Common myeloid progenitor, CD34-positive (primary cell): ENCODE data around the gene EPB41L2.
"Not testable (repeated sequence)": the region's sequence is repeated elsewhere in the genome, so short reads cannot be mapped to it uniquely, and the experiment has no call there.

Experiments
- CTCF ChIA-PET: fragments of 350-600 bp; sonication (Branson Sonifier 250); formaldehyde crosslinking; loops from one replicate; lab custom pipeline; 2021; ENCODE audit warnings: antibody characterized with exemption; lab: Charles Lee
- POLR2A ChIA-PET: fragments of 350-600 bp; sonication (Branson Sonifier 250); formaldehyde crosslinking; loops from one replicate; lab custom pipeline; 2021; ENCODE audit warnings: antibody characterized with exemption; lab: Charles Lee
- DNase-seq, 3 donors: peaks; one replicate each; pipeline versions ENCODE4 v3.0.0 to v3.0.0-alpha.2; 2013
- H3K27ac ChIP-seq, 2 experiments: 1 replicate in 1 of 2; 2 replicates in 1 of 2; pipeline ENCODE4 v1.7.0; 2013; ENCODE audit warnings: inconsistent platforms in 2 of 2, low read length in 2 of 2, mild to moderate bottlenecking in 2 of 2, low read depth in 1 of 2, moderate library complexity in 1 of 2; ENCODE audit not compliant: severe bottlenecking in 2 of 2, insufficient read depth in 1 of 2, poor library complexity in 1 of 2
- H3K27me3 ChIP-seq, 5 experiments: replicated peaks in 2 of 5; 1 replicate in 3 of 5; 2 replicates in 2 of 5; pipeline versions ENCODE4 v1.6.1 to v1.7.0; 2013; ENCODE audit warnings: low read length in 4 of 5, mild to moderate bottlenecking in 2 of 5, moderate library complexity in 2 of 5, inconsistent platforms in 1 of 5; ENCODE audit not compliant: insufficient read depth in 5 of 5, control insufficient read depth in 4 of 5
- H3K36me3 ChIP-seq, 4 experiments: 1 replicate in 2 of 4; 2 replicates in 2 of 4; pipeline versions ENCODE4 v1.6.1 to v1.7.0; 2013; ENCODE audit warnings: low read length in 3 of 4, control low read depth in 1 of 4, mild to moderate bottlenecking in 1 of 4; ENCODE audit not compliant: control insufficient read depth in 4 of 4, insufficient read depth in 4 of 4
- H3K4me1 ChIP-seq, 4 experiments: 1 replicate in 3 of 4; 2 replicates in 1 of 4; pipeline versions ENCODE4 v1.6.1 to v1.7.1; 2013; ENCODE audit warnings: low read length in 3 of 4, mild to moderate bottlenecking in 3 of 4, control low read depth in 1 of 4, inconsistent platforms in 1 of 4, moderate library complexity in 1 of 4; ENCODE audit not compliant: control insufficient read depth in 4 of 4, insufficient read depth in 4 of 4; ENCODE audit errors: control extremely low read depth in 1 of 4
- H3K4me3 ChIP-seq, 7 experiments: 1 replicate in 4 of 7; 2 replicates in 3 of 7; pipeline versions ENCODE4 v1.5.1 to v1.7.0; 2013; ENCODE audit warnings: mild to moderate bottlenecking in 7 of 7, low read length in 6 of 7, moderate library complexity in 6 of 7, inconsistent platforms in 2 of 7, low read depth in 2 of 7, control low read depth in 1 of 7; ENCODE audit not compliant: insufficient read depth in 4 of 7, control insufficient read depth in 1 of 7; ENCODE audit errors: extremely low read depth in 1 of 7
- H3K9me3 ChIP-seq, 5 experiments: 1 replicate in 4 of 5; 2 replicates in 1 of 5; pipeline versions ENCODE4 v1.6.1 to v1.7.1; 2013; ENCODE audit warnings: low read length in 4 of 5, mild to moderate bottlenecking in 2 of 5, inconsistent platforms in 1 of 5, low read depth in 1 of 5, moderate library complexity in 1 of 5; ENCODE audit not compliant: control insufficient read depth in 4 of 5, insufficient read depth in 2 of 5; ENCODE audit errors: control extremely low read depth in 1 of 5
- WGBS: methylation state at CpG from one replicate; pipeline ENCODE4 v1.1.5; 2013; ENCODE audit not compliant: insufficient coverage; 5-methylcytosine and 5-hydroxymethylcytosine counted together

Gene EPB41L2

GRCh38 chr6:131093334-131093733, 30.3 kb upstream of the EPB41L2 start:
- POLR2A ChIA-PET: no interaction called here
- Histone ChIP-seq H3K4me1 (no peaks in the 10 kb centered on the region), H3K36me3 (no peaks in the 10 kb centered on the region), H3K9me3 (peaks cover 0 to 13% (median 4%) of the 10 kb centered on the region in 5 experiments), H3K27ac (no peak overlapping the region), H3K4me3 (no peak overlapping the region), H3K27me3 (no peaks in the 10 kb centered on the region)
- peak; percentile 2 to 38 (median 22) for DNase-seq
- CTCF ChIA-PET: interaction anchor here (0.9 kb wide), 1 partner anchor 9 kb away, joined by 4 read pairs; no protein-coding TSS in a partner anchor
- 100% methylated on average over 1 of the region's 1 CpG for WGBS

DNA sequence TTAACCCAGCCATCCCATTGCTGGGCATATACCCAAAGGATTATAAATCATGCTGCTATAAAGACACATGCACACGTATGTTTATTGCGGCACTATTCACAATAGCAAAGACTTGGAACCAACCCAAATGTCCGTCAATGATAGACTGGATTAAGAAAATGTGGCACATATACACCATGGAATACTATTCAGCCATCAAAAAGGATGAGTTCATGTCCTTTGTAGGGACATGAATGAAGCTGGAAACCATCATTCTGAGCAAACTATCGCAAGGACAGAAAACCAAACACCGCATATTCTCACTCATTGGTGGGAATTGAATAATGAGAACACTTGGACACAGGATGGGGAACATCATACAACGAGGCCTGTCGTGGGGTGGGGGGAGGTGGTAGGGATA, 28.9 kb upstream of the EPB41L2 start:
- CTCF ChIA-PET, POLR2A ChIA-PET: not testable (repeated sequence)
- WGBS: 95% methylated on average over 3 of the region's 7 CpGs

GRCh38 chr6:131090339-131090738, 27.3 kb upstream of the EPB41L2 start:
- H3K27ac ChIP-seq, H3K36me3 ChIP-seq, H3K4me3 ChIP-seq, H3K27me3 ChIP-seq, H3K4me1 ChIP-seq, CTCF ChIA-PET, POLR2A ChIA-PET: not testable (repeated sequence)
- peak in 2 of 3 donors; percentile 60 to 74 for DNase-seq
- WGBS: no CpG with 5 or more reads among the region's 3 CpGs
- H3K9me3 ChIP-seq: peaks cover 0 to 19% (median 4%) of the 10 kb centered on the region in 5 experiments

More for the DNA sequence above, 28.9 kb upstream of the EPB41L2 start:
- not testable (repeated sequence) for H3K36me3 ChIP-seq, H3K4me1 ChIP-seq, H3K27ac ChIP-seq, H3K4me3 ChIP-seq, H3K27me3 ChIP-seq, DNase-seq
- peaks cover 0 to 18% (median 4%) of the 10 kb centered on the region in 5 experiments for H3K9me3 ChIP-seq

DNA sequence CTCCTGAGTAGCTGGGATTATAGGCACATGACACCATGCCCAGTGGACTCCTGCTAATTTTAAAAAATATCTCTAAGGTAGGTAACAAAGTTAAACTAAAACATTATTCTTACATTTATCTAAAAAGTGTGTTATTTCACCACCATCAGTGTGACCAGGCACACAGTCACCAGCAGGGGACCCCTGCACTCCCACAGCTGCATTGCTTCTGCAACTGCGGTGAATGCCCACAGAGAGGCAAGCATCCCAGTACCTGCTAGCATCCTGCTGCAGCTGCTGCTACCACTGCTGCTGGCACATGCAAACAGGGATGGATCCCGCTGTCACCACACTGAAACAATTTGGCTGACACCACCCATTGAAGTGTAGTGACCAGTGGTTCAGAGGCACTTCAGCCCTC, 21.9 kb upstream of the EPB41L2 start:
- no peaks in the 10 kb centered on the region for H3K36me3 ChIP-seq
- peaks cover 0 to 8% (median 0%) of the 10 kb centered on the region in 5 experiments for H3K9me3 ChIP-seq
- ChIA-PET CTCF (interaction anchor here (1.0 kb wide), 1 partner anchor 10 kb away, joined by 3 read pairs; no protein-coding TSS in a partner anchor), POLR2A (no interaction called here)
- no peak overlapping the region for H3K4me3 ChIP-seq
- no peaks in the 10 kb centered on the region for H3K27me3 ChIP-seq
- DNase-seq: no peak
- H3K27ac ChIP-seq: no peak overlapping the region
- H3K4me1 ChIP-seq: no peaks in the 10 kb centered on the region
- 100% methylated on average over 2 of the region's 2 CpGs for WGBS

- Histone ChIP-seq H3K27ac (no peak overlapping the region), H3K9me3 (peaks cover 0 to 8% (median 0%) of the 10 kb centered on the region in 5 experiments), H3K4me3 (no peak overlapping the region), H3K36me3 (no peaks in the 10 kb centered on the region), H3K27me3 (no peaks in the 10 kb centered on the region), H3K4me1 (no peaks in the 10 kb centered on the region)
- no peak for DNase-seq
- POLR2A ChIA-PET: no interaction called here
- 67% methylated on average over 1 of the region's 3 CpGs for WGBS
- CTCF ChIA-PET: interaction anchor here (0.9 kb wide), 2 partner anchors 20 to 212 kb away, joined by 3 read pairs; no protein-coding TSS in a partner anchor
Measured at GRCh38 chr6:131083687-131084086, 20.6 kb upstream of the EPB41L2 start.

GRCh38 chr6:131082335-131082734, 19.3 kb upstream of the EPB41L2 start:
- POLR2A ChIA-PET: interaction anchor here (0.7 kb wide), 1 partner anchor 11 kb away, joined by 5 read pairs; no protein-coding TSS in a partner anchor
- peaks cover 0 to 7% (median 0%) of the 10 kb centered on the region in 5 experiments for H3K9me3 ChIP-seq
- H3K27me3 ChIP-seq: no peaks in the 10 kb centered on the region
- DNase-seq: no peak
- CTCF ChIA-PET: interaction anchor here (0.6 to 1.3 kb wide), 2 partner anchors 15 to 18 kb away, joined by 3 to 4 read pairs; no protein-coding TSS in a partner anchor
- no peaks in the 10 kb centered on the region for H3K4me1 ChIP-seq
- no peak overlapping the region for H3K27ac ChIP-seq
- no CpG with 5 or more reads among the region's 1 CpG for WGBS
- no peaks in the 10 kb centered on the region for H3K36me3 ChIP-seq
- H3K4me3 ChIP-seq: no peak overlapping the region

GRCh38 chr6:131080084-131080483, 17.0 kb upstream of the EPB41L2 start:
- Histone ChIP-seq H3K4me1 (no peaks in the 10 kb centered on the region), H3K36me3 (no peaks in the 10 kb centered on the region), H3K27me3 (no peaks in the 10 kb centered on the region), H3K27ac (no peak overlapping the region), H3K9me3 (no peaks in the 10 kb centered on the region), H3K4me3 (no peak overlapping the region)
- WGBS: 100% methylated on average over 1 of the region's 6 CpGs
- POLR2A ChIA-PET: no interaction called here
- CTCF ChIA-PET: no interaction called here
- no peak for DNase-seq
